OCI-M1 (cell line): ENCODE results near the gene KRTAP10-1.

ENCODE experiments used
- DNase-seq: peaks from one replicate; lab custom pipeline; 2025; lab: John Stamatoyannopoulos, UW

The KRTAP10-1 gene

GRCh38 chr21:44515359-44516165 lies 24.4 kb downstream of the KRTAP10-1 start:
- no peak for DNase-seq

- DNase-seq: no peak
Observed at GRCh38 chr21:44514746-44515358, 25.1 kb downstream of the KRTAP10-1 start.

GRCh38 chr21:44514218-44514520 lies 25.8 kb downstream of the KRTAP10-1 start:
- no peak for DNase-seq

- DNase-seq: no peak
Observed at GRCh38 chr21:44513389-44514217, 26.4 kb downstream of the KRTAP10-1 start.

- DNase-seq: no peak
Observed at GRCh38 chr21:44512496-44513388, 27.3 kb downstream of the KRTAP10-1 start.

- no peak for DNase-seq
Observed at GRCh38 chr21:44511938-44512275, 28.1 kb downstream of the KRTAP10-1 start.

GRCh38 chr21:44511219-44511937 lies 28.6 kb downstream of the KRTAP10-1 start:
- no peak for DNase-seq

GRCh38 chr21:44510508-44511218 lies 29.3 kb downstream of the KRTAP10-1 start:
- peak; percentile 80 for DNase-seq

- no peak for DNase-seq
Observed at GRCh38 chr21:44510109-44510507, 29.9 kb downstream of the KRTAP10-1 start.

- DNase-seq: peak; percentile 13
Observed at GRCh38 chr21:44509539-44509938, 30.5 kb downstream of the KRTAP10-1 start.

GRCh38 chr21:44508711-44509445 lies 31.1 kb downstream of the KRTAP10-1 start:
- no peak for DNase-seq

GRCh38 chr21:44508426-44508710 lies 31.6 kb downstream of the KRTAP10-1 start:
- no peak for DNase-seq

GRCh38 chr21:44507673-44508425 lies 32.1 kb downstream of the KRTAP10-1 start:
- DNase-seq: no peak

GRCh38 chr21:44506279-44507255 lies 33.4 kb downstream of the KRTAP10-1 start:
- no peak for DNase-seq

GRCh38 chr21:44505673-44506278 lies 34.2 kb downstream of the KRTAP10-1 start:
- no peak for DNase-seq

- no peak for DNase-seq
Observed at GRCh38 chr21:44503901-44504399, 36.0 kb downstream of the KRTAP10-1 start.
